HL-60 (cell line): ENCODE data around the gene HDGF.

ENCODE experiments used
- POLR2AphosphoS5 ChIP-seq: IDR thresholded peaks from 2 replicates; pipeline ENCODE4 v1.6.1; 2012; ENCODE audit warnings: low read depth
- SPI1 ChIP-seq: IDR thresholded peaks from 2 replicates; pipeline ENCODE4 v1.6.1; 2012; ENCODE audit warnings: low read depth, mild to moderate bottlenecking, borderline replicate concordance
- TF ChIP-seq, protein P1 (sequence below): IDR thresholded peaks from one replicate; pipeline ENCODE4 v1.5.1; 2011; ENCODE audit warnings: low read length, control low read depth, inconsistent platforms; ENCODE audit not compliant: insufficient read depth

DNA sequence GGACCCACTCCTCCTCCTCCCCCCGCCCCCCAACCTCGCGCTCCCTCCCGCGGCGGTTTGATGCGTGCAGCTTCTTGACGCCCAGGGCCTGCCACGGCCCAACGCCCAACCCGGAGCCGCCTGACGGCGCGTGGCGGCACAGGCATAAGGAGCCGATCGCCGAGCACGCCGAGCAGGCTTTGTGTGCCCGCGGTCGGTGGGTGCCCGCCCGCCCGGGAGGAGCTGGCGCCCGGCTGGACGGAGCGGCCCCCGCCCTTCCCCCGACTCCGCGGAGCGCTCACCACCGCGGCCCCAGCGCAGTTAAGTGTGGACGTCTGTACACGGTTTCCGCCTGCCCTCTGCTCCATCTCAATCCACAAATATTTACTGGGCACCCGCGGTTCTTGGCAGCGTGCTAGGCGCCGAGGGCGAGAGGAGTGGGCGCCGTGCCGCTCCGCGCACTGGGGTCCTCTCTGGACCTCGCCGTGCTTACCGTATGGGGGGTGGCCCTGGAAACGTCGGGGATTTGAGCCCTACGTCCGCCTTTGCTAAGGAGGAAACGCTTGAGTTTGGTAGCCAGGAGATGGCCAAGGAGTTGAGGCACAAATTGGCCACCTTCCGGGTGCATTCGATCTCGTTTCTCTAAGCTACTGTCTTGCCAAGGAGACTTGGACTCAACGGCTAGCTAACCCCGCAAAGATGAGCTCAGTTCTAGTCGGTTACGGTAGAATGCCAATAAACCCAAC is 444 bp upstream of the HDGF start:
- TF ChIP-seq, protein P1, sequence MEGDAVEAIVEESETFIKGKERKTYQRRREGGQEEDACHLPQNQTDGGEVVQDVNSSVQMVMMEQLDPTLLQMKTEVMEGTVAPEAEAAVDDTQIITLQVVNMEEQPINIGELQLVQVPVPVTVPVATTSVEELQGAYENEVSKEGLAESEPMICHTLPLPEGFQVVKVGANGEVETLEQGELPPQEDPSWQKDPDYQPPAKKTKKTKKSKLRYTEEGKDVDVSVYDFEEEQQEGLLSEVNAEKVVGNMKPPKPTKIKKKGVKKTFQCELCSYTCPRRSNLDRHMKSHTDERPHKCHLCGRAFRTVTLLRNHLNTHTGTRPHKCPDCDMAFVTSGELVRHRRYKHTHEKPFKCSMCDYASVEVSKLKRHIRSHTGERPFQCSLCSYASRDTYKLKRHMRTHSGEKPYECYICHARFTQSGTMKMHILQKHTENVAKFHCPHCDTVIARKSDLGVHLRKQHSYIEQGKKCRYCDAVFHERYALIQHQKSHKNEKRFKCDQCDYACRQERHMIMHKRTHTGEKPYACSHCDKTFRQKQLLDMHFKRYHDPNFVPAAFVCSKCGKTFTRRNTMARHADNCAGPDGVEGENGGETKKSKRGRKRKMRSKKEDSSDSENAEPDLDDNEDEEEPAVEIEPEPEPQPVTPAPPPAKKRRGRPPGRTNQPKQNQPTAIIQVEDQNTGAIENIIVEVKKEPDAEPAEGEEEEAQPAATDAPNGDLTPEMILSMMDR: no peak
- TF ChIP-seq SPI1 (no peak), POLR2AphosphoS5 (peak; percentile 76)
